Transverse colon (tissue), 4 donors: ENCODE measurements around the gene CAPN11. TPM values are rescaled to one million over a fixed set of nuclear protein-coding genes. Genes with fewer than 3 reads are reported as not detected.

Experiments used
- DNase-seq: peaks from one replicate; pipeline ENCODE4 v3.0.0-alpha.2; 2019
- H3K27ac ChIP-seq, 4 donors: fragments of 200-600 bp; sonication (generic); 2 replicates each; pipeline ENCODE4 v1.5.1; 2016 to 2018; ENCODE audit warnings: inconsistent platforms in 4 of 4
- H3K27me3 ChIP-seq: fragments of 200-600 bp; sonication (generic); 2 replicates; pipeline ENCODE4 v1.5.1; 2017; ENCODE audit warnings: inconsistent platforms
- H3K36me3 ChIP-seq, 4 donors: fragments of 200-600 bp; sonication (generic); 2 replicates each; pipeline ENCODE4 v1.5.1; 2017 to 2019; ENCODE audit warnings: inconsistent platforms in 4 of 4
- H3K4me1 ChIP-seq, 4 donors: fragments of 200-600 bp; sonication (generic); 2 replicates each; pipeline ENCODE4 v1.5.1; 2017 to 2020; ENCODE audit warnings: inconsistent platforms in 4 of 4
- H3K4me3 ChIP-seq, 4 donors: fragments of 200-600 bp; sonication (generic); 1 replicate in 1 of 4; 2 replicates in 3 of 4; pipeline versions ENCODE4 v1.5.1 to v1.6.1; 2017 to 2019; ENCODE audit warnings: inconsistent platforms in 4 of 4
- H3K9me3 ChIP-seq, 2 donors: fragments of 200-600 bp; sonication (generic); 2 replicates each; pipeline ENCODE4 v1.5.1; 2017 to 2019; ENCODE audit warnings: inconsistent platforms in 2 of 2
- CTCF ChIP-seq, 5 experiments: fragments of 200-600 bp in 3 of 5; fragments of 450-650 bp in 2 of 5; sonication (generic) in 3 of 5; IDR thresholded peaks; 1 replicate in 2 of 5; 2 replicates in 3 of 5; pipeline ENCODE4 v1.5.1; 2016 to 2017; ENCODE audit warnings: antibody characterized with exemption in 5 of 5, inconsistent platforms in 3 of 5, mild to moderate bottlenecking in 2 of 5, moderate library complexity in 1 of 5
- EP300 ChIP-seq: sonication (generic); formaldehyde crosslinking; IDR thresholded peaks from one replicate; pipeline ENCODE4 v1.6.1; 2017; ENCODE audit warnings: antibody characterized with exemption, low read depth
- POLR2A ChIP-seq: fragments of 450-650 bp; IDR thresholded peaks from one replicate; pipeline ENCODE4 v1.6.1; 2016; ENCODE audit warnings: antibody characterized with exemption, mild to moderate bottlenecking, moderate library complexity
- POLR2AphosphoS5 ChIP-seq, 3 donors: sonication (generic); formaldehyde crosslinking; IDR thresholded peaks; one replicate each; pipeline ENCODE4 v1.6.1; 2016; ENCODE audit warnings: antibody characterized with exemption in 3 of 3
- WGBS, 2 donors: methylation state at CpG; one replicate each; pipeline ENCODE4 v1.1.5; 2018; ENCODE audit warnings: low coverage in 1 of 2; 5-methylcytosine and 5-hydroxymethylcytosine counted together
- in situ Hi-C, 4 donors: fragments of 200-750 bp; cut with MboI; loops; one replicate each; pipeline versions ENCODE4 v1.15.0 to v1.15.1; 2017; ENCODE audit warnings: low sequenced_read_pairs in 3 of 4, low pct_ligation_motif_present in 1 of 4, low pct_unique_long_range_greater_than_20kb in 1 of 4
- intact Hi-C: fragments of 100-400 bp; cut with DNase I; formaldehyde crosslinking; loops from one replicate; pipeline ENCODE4 v1.15.1; 2023; ENCODE audit warnings: low total_unique reads
- total RNA-seq, 4 donors: library from RNA; depleted of rRNA; stranded (reverse); fragments of >200 nt; gene quantifications; one replicate each; pipeline ENCODE4 v1.1.0, GENCODE V29; 2016

CAPN11 gene
- total RNA-seq, 4 donors from 2014 or later: 1.6 to 19.8 (median 4.9) TPM; not detected in 1

GRCh38 chr6:44149369-44150012 lies 9.1 kb upstream of the CAPN11 start:
- Histone ChIP-seq H3K4me3 (no peak overlapping the region), H3K9me3 (no peaks in the 10 kb centered on the region), H3K36me3 (peaks cover 0 to 14% (median 3%) of the 10 kb centered on the region in 4 donors), H3K27me3 (no peaks in the 10 kb centered on the region), H3K4me1 (peaks cover 0 to 6% (median 2%) of the 10 kb centered on the region in 4 donors), H3K27ac (no peak overlapping the region)
- 89 to 94% methylated on average over 2 to 7 of the region's 7 CpGs for whole genome bisulfite sequencing, 2 donors
- TF ChIP-seq POLR2A (no peak), EP300 (no peak)
- intact Hi-C loops: loop anchor here (1.0 to 5.0 kb wide), 2 partner anchors 33 to 382 kb away; no protein-coding TSS in a partner anchor
- no peak for DNase-seq
- in situ Hi-C loops: loop anchor here in 2 of 4 donors (5.0 to 25.0 kb wide), 2 partner anchors 47 to 188 kb away; partner anchors contain the start of gene SPATS1 (in 2 of the 2)

GRCh38 chr6:44150317-44150917 lies 8.2 kb upstream of the CAPN11 start:
- in situ Hi-C loops: loop anchor here in 2 of 4 donors (5.0 to 25.0 kb wide), 2 partner anchors 48 to 187 kb away; partner anchors contain the start of gene SPATS1 (in 2 of the 2)
- H3K27me3 ChIP-seq: no peaks in the 10 kb centered on the region
- H3K27ac ChIP-seq: no peak overlapping the region
- TF ChIP-seq EP300 (no peak), CTCF (IDR thresholded peaks at IDR 0.05) (no peak), POLR2A (no peak), POLR2AphosphoS5 (IDR thresholded peaks at IDR 0.05) (no peak)
- peaks cover 0 to 6% (median 2%) of the 10 kb centered on the region in 4 donors for H3K4me1 ChIP-seq
- WGBS, 2 donors: 86% methylated on average over 3 of the region's 3 CpGs; no CpG with 5 or more reads in 1 of the 2 donors
- peaks cover 0 to 14% (median 3%) of the 10 kb centered on the region in 4 donors for H3K36me3 ChIP-seq
- no peak overlapping the region for H3K4me3 ChIP-seq
- DNase-seq: no peak
- H3K9me3 ChIP-seq: no peaks in the 10 kb centered on the region
- intact Hi-C loops: loop anchor here (1.0 to 5.0 kb wide), 2 partner anchors 34 to 383 kb away; no protein-coding TSS in a partner anchor

- peak; percentile 79 for DNase-seq
- intact Hi-C loops: loop anchor here (1.0 to 5.0 kb wide), 2 partner anchors 56 to 384 kb away; no protein-coding TSS in a partner anchor
- in situ Hi-C loops: loop anchor here in 2 of 4 donors (5.0 to 25.0 kb wide), 2 partner anchors 49 to 186 kb away; partner anchors contain the start of gene SPATS1 (in 2 of the 2)
- WGBS, 2 donors: 19% methylated on average over 31 of the region's 31 CpGs; no CpG with 5 or more reads in 1 of the 2 donors
- Histone ChIP-seq H3K27ac (no peak overlapping the region), H3K36me3 (peaks cover 0 to 14% (median 3%) of the 10 kb centered on the region in 4 donors), H3K4me3 (no peak overlapping the region), H3K27me3 (no peaks in the 10 kb centered on the region), H3K4me1 (peaks cover 1 to 6% (median 4%) of the 10 kb centered on the region in 4 donors), H3K9me3 (no peaks in the 10 kb centered on the region)
- TF ChIP-seq CTCF (IDR thresholded peaks at IDR 0.05) (peak; percentile 98 to 100 (median 99)), POLR2A (no peak), EP300 (no peak), POLR2AphosphoS5 (IDR thresholded peaks at IDR 0.05) (peak in 2 of 3 donors; percentile 23 to 36)
Observed at GRCh38 chr6:44151348-44152108, 7.1 kb upstream of the CAPN11 start.

- peaks cover 3 to 9% (median 7%) of the 10 kb centered on the region in 4 donors for H3K4me1 ChIP-seq
- H3K9me3 ChIP-seq: no peaks in the 10 kb centered on the region
- DNase-seq: no peak
- H3K4me3 ChIP-seq: no peak overlapping the region
- peaks cover 0 to 14% (median 3%) of the 10 kb centered on the region in 4 donors for H3K36me3 ChIP-seq
- H3K27ac ChIP-seq: no peak overlapping the region
- intact Hi-C loops (loop anchor here (5.0 kb wide), 1 partner anchor 385 kb away; no protein-coding TSS in a partner anchor), in situ Hi-C loops (loop anchor here in 2 of 4 donors (5.0 to 25.0 kb wide), 2 partner anchors 50 to 185 kb away; partner anchors contain the start of gene SPATS1 (in 2 of the 2))
- TF ChIP-seq POLR2A (no peak), CTCF (IDR thresholded peaks at IDR 0.05) (peak in 1 of 5 experiments; percentile 14), EP300 (no peak), POLR2AphosphoS5 (IDR thresholded peaks at IDR 0.05) (no peak)
- H3K27me3 ChIP-seq: no peaks in the 10 kb centered on the region
- WGBS, 2 donors: 58% methylated on average over 7 of the region's 8 CpGs; no CpG with 5 or more reads in 1 of the 2 donors
Observed at GRCh38 chr6:44152109-44152461, 6.5 kb upstream of the CAPN11 start.
